HL-60/S4 treated with phorbol 12-myristate 13-acetate at 8.2 ng/mL for 4 days and 3 days (cell line): ENCODE measurements around the gene ARHGAP6.

Experiments used
- in situ Hi-C: fragments of 300-500 bp; cut with MboI; formaldehyde crosslinking; loops from 2 replicates; pipeline ENCODE4 v1.15.0; 2022; ENCODE audit warnings: low sequenced_read_pairs

Gene ARHGAP6

DNA sequence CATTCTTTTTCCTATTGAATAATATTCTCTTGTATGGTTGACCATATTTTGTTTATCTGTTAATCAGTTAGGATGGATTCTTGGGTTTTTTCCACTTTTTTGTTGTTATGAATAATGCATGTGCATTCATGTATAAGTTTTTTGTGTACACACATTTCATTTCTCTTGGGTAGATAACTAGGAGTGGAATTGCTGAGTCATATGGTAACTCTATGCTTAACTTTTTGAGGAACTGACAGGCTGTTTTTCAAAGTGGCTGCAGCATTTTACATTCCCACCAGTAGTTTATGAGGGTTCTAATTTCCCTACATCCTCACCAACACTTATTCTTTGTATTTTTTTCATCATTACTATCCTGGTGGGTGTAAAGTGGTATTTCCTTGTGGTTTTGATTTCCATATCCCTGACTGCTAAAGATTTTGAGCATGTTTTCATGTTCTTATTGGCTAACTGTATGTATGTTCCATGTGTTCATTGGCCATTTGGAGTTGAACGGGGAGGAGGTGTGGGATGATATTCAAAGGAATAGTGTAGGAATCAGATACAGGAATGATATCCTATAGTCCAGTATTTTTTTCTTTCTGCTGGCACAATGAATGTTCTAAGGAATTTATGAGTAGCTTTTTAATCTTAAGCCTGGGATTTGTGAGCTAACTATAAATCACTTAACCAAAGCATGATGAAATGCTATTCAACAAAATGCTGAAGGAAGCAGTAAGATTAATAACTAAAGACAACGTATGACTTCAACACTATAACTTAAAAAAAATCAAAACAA lies 258.2 kb downstream of the ARHGAP6 start:
- in situ Hi-C loops: no loop called here

DNA sequence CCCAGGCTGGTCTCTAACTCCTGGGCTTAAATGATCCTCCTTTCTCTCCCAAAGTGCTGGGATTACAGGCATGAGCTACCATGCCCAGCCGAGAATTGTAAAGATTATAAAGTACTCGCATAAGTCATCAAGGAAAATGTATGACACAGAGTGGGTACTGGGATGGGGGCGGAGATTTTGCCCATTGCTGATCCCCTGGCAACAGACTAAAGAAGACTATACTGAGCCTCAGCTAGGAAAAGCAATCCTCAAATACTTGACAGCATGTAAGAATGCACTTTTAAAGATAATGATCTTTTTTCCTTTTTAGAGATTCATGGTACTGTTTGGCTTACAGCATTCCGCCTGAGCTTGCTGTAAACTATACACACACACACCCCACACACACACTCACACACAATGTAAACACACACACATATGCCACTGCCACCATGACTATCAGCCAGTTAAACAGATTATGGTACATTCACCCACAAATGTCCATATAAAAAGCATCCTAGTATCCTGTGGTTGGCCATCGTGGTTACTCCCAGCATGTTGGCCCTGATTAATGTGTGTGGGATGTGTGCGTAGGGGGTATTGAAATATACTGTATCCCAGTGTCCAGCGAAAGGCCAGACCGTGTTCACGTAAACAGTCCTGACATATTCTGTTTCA lies 259.5 kb downstream of the ARHGAP6 start:
- in situ Hi-C loops: no loop called here

DNA sequence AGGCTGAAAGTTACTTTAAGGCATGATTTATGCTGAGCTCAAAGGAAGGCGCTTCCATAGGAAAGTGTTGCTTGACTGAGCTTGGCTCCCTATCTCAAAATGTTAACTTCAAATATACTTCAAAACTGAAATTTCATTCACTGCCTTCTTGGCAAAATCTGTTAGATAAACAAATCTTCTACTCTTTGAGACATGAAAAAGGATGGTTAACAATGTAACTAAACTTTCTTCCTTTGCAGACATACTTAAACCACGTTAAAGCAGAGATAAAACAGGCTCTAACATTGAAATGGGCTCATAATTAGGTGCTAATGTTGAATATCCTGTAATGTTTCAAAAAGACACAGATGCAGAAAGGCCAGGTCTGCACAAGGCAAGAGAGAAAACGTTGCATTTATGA lies 262.1 kb downstream of the ARHGAP6 start:
- in situ Hi-C loops: no loop called here

- in situ Hi-C loops: no loop called here
Measured at GRCh38 chrX:11401966-11402365, 263.8 kb downstream of the ARHGAP6 start.

GRCh38 chrX:11399489-11400094 lies 266.1 kb downstream of the ARHGAP6 start:
- in situ Hi-C loops: no loop called here

- in situ Hi-C loops: no loop called here
Measured at GRCh38 chrX:11398785-11399184, 266.9 kb downstream of the ARHGAP6 start.

- in situ Hi-C loops: no loop called here
Measured at GRCh38 chrX:11398139-11398538, 267.6 kb downstream of the ARHGAP6 start.

- in situ Hi-C loops: no loop called here
Measured at GRCh38 chrX:11397680-11398079, 268.0 kb downstream of the ARHGAP6 start.

DNA sequence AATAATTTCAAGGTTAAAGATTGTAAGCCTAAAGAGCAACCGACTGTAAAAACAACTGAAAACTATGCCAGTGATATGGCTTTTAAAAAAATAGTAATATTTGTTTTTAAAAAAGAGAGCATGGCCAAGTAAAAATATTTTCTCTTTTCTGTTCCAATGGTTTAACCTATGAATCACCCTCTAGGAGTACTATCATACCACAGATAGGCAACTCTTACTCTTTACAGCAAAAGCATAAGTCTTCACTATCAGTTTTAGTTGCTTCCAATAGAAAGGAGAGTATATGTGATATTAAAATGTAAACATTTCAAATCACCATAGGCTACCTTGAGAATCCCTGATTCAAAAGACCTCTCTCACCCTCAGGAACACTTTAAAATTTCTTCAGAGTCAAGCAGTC lies 269.9 kb downstream of the ARHGAP6 start:
- in situ Hi-C loops: no loop called here

- in situ Hi-C loops: no loop called here
Measured at GRCh38 chrX:11393949-11394654, 271.6 kb downstream of the ARHGAP6 start.

GRCh38 chrX:11386812-11387211 lies 278.9 kb downstream of the ARHGAP6 start:
- in situ Hi-C loops: no loop called here

GRCh38 chrX:11386001-11386523 lies 279.7 kb downstream of the ARHGAP6 start:
- in situ Hi-C loops: no loop called here

DNA sequence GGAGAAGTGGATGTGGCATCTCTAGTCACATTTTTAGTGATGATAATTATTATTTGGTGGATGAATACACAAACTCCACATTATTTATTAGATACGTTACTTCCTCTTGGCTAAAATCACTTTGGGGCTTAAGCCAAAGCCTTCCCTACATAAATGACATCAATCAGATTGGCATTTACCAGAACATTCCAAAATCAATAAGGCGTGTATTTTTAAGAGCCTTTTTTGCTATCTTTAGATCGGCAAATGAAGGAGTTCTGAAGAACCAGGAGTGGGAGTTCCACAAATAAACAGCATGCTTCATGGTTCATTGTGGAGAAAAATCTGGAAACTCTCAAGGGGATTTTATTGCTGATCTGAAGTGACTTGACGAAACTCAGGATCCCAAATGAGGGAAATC lies 282.8 kb downstream of the ARHGAP6 start:
- in situ Hi-C loops: no loop called here

GRCh38 chrX:11381464-11381863 lies 284.3 kb downstream of the ARHGAP6 start:
- in situ Hi-C loops: no loop called here

DNA sequence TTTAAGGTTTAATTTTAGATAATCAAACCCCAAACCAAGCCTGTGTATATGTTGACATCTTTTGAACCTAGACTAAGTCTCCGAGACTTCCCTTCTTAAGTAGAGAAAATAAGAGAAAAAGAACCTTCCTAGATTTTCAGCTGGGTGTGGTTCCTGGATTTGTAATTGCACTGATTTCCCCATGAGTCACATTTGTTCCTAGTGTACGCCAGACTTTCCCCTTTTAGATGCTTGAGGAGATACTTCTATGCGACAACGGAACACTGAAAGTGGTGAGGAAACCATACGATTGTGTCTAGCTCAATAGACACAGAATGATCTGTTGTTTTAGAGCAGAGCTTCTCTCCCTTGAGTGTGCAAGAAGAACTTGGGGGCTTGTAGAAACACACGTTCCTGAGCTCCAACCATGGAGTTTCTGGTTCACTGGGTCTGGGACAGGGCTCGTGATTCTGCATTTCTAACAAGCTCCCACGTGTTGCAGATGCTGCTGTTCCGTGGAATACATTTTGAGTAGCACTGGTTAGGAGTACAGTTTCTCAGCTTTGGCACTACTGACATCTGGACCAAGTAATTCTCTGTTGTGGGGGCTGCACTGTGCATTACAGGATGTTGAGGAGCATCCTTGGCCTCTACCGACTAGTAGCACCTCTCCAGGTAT lies 285.4 kb downstream of the ARHGAP6 start:
- in situ Hi-C loops: no loop called here

DNA sequence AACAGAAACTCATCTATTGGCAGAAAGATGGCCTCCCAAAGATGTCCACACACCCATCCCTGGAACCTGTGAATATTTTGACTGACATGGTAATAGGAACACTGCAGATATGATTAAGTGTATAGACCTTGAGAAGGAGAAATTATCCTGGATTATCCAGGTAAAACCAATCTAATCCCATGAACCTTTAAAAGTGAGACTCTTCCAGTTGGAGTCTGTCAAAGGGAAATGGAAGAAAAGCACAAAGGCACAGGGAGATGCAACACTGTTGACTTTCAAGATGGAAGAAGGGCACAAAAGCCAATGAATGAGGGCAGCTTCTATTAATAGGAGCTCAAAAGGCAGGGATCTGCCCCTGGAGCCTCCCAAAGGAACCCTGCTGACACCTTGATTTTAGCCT lies 289.6 kb downstream of the ARHGAP6 start:
- in situ Hi-C loops: no loop called here

- in situ Hi-C loops: no loop called here
Measured at GRCh38 chrX:11375614-11376119, 290.1 kb downstream of the ARHGAP6 start.

DNA sequence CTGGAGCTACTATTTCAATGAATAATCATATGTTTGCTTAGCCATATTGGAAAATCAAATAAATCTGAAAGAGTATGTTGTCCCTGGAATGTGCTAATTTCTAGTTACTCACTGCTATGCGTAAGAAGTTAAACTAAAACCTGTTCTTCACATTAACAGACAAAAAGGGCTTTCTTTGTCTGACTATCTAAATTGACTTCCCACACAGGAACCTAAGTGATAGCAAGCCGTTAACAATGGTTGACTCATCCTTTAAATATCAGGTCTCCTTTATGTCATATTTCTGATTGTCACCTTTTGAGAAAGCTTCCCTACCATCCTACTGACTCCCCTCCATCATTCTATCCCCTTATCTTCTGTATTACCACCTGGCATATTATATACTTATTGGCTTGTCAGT lies 291.1 kb downstream of the ARHGAP6 start:
- in situ Hi-C loops: no loop called here

GRCh38 chrX:11371106-11371505 lies 294.6 kb downstream of the ARHGAP6 start:
- in situ Hi-C loops: no loop called here

DNA sequence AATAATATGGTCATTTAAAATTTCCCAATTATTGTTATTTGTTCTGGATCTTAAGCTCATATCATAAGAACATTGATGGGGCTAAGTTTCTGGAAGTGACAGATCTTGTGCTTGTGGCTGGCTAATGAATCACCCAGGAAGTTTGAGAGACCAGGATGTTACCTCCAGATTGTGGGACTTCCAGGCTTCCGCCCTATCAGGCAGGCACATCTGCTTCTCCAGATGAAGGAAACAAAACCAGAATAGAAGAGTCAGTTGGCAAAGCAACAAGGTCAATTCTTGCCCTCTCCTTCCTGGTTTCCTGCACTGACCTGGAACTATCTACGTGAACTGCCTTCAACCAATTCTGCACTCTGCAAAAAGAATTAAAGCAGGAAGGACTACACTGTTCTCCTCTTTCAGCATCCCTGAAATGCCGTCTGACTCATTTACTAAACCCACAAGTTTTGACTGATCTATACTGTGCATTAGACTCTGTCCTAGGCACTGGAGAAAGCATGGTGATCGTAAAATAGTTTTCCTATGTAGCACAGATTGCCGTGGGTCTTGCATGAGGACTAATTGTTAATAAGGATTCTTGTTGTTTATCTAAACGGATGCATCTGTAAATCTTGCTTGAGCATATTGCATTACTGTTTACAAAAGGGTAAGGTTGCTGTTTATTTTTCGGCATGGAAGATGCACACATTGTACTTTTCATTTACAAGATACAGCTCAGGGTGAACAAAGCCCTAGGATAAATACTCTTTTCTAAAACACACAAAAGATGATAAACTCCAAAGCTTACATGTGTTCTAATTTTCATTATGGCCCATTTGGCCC lies 297.9 kb downstream of the ARHGAP6 start:
- in situ Hi-C loops: no loop called here
